Activated CD8-positive, alpha-beta memory T cell treated with anti-CD3 and anti-CD28 coated beads for 48 hours (primary cell): ENCODE data around the gene TMEM158.

Experiments used
- DNase-seq, 3 experiments: peaks; one replicate each; pipeline ENCODE4 v3.0.0-alpha.2; 2020; ENCODE audit warnings: low read depth in 2 of 3, low spot score in 2 of 3

Gene TMEM158

GRCh38 chr3:45226206-45226915 is at the start of gene TMEM158:
TMEM158 (minus strand) TSS chr3:45226287; CDS start chr3:45226027, 260 bp downstream.
- peak; percentile 21 to 58 (median 33) for DNase-seq

DNA sequence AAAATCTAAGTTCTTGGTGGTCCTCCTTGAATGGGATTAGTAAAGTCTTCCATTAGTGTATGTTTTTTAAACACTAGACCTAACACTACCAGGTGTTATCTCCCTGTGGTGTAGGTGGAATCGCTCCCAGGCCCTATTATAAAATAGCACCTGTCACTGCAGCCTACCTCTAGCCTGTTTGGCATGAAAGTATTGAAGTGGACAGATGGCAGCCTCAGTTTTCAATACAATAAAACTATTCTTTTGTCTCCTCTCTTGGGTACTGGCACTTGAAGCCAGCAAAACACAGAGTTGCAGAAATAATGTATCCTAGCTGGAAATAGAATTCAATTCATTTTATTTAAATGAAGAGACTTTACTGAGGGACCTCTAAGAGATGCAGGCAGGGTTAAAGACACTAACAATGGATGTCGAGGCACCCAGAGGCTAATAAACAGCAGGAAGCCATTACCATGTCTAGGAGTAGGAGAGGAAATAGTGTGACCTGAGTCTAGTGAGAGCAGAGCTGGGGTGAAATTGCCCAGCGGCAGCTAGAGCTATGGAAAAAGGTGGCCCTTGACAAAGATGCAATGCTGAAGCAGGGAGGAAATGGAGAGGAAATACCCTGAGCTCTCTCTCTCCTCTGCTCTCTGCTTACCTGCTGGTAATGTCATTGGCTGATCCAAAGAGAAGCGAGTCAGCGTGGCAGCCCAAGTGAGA is 49.1 kb upstream of the TMEM158 start:
- DNase-seq, result no peak

GRCh38 chr3:45273681-45274515 is 47.8 kb upstream of the TMEM158 start:
- no peak for DNase-seq

- no peak for DNase-seq
Measured at GRCh38 chr3:45272828-45273470, 46.9 kb upstream of the TMEM158 start.

DNA sequence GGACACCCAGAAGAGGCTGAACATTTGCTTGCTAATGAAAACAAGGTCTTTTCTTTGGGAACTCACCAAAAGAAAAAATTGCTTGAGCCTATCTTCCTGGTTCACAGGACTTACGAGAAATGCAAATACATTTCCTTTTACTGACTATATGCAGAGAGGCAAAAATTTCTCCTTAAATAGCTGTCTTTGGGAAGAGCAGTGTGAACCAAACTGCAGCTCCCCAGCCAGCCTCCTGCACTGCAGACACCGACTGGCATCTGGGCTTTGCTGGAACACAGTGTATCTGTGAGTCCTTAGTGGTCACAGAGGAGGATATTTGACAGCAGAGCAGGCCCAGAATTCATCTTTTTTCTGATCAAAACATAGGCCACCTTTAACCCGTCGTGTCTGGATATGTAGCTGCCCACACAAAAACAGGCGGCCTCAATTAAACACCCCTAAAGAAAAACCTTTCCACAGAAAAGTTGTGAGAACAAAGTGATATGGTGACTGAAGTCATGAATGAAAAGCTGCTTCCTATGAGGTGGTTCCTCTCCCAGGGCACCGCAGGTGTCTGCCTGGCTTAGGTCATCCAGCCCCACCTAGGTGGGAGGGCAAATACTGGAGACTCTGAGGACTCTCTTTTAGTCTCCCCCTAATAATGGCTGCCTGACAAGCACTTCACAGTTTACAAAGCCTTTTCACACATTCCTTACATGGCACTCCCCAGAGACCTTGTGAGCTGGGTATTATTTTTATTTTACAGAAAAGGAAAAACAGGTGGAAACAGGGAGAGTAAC is 46.1 kb upstream of the TMEM158 start:
- no peak for DNase-seq

DNA sequence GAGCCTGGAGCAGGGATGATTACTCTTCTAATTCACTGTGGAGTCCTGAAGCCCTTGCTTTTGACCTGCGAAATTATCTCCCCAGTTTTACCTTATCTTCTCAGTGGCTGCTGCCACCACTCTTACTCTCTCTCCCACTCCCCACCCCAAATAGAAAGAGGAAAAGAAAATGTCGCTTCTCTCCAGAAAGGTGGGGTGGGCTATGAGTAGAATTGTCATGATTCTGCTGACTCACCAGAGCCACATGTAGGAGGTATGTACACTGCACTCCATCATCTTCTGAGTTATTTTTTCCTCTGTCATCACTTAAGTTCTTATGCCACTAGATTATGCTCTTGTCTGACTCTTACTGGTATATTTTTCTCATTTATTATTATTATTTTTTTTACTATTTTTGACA is 43.9 kb upstream of the TMEM158 start:
- DNase-seq, result no peak

DNA sequence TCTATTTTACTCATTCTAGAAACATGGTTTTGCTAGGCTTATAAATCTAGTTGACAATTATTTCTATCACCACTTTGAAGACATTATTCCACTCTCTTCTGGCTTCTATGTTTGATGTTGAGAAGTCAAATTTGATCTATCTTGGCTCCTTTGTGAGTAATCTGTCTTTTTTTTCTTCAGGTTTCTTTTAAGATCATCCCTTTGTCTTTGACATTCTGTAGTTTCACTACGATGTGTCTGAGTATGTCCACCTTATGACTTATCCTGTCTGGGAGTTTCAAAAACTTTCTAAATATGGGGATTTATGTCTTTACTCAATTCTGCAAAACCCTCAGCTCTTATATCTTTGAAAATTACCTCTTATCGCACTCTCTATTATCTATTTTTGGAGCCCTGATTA is 41.0 kb upstream of the TMEM158 start:
- no peak for DNase-seq

- no peak for DNase-seq
Measured at GRCh38 chr3:45261333-45262110, 35.4 kb upstream of the TMEM158 start.

- DNase-seq, result no peak
Measured at GRCh38 chr3:45259133-45259532, 33.0 kb upstream of the TMEM158 start.

GRCh38 chr3:45258317-45258716 is 32.2 kb upstream of the TMEM158 start:
- no peak for DNase-seq

- DNase-seq, result no peak
Measured at GRCh38 chr3:45253316-45253715, 27.2 kb upstream of the TMEM158 start.

DNA sequence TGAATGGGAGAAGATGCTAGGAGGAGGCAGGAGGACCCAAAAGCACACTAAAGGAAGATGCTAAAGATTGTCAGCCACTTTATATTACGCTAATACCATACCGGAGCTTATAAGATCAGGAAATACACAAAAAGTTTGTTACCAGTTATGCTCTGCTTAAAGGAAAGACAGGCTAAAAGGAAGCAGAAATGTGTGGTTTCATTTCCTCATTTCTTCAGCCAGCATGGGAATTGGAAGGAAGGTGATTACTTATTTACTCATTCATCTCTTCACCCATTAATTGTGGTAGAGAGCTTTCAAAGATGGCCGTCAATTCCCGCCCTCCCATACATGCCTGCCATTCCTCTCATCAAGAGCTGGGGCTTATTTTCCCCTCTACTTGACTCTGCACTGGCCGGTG is 26.7 kb upstream of the TMEM158 start:
- DNase-seq, result no peak

DNA sequence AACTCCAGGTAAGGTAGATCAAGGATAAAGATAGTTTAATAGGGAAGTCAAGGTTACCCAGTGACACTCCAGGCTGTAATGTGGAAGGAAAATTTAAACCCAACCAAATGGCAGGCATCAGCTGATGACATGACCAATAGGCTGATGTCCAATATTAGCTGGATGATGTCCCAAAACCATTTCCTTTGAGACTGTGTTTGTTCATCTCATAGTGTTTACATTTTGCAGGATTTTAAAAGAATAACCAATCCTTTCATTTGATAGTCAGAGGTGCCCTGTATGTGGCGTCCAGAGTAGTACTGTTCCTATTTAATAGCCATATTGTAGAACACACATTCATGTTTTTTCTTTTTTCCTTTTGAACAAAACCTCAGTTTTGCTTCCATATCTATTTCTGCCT is 23.3 kb upstream of the TMEM158 start:
- no peak for DNase-seq

DNA sequence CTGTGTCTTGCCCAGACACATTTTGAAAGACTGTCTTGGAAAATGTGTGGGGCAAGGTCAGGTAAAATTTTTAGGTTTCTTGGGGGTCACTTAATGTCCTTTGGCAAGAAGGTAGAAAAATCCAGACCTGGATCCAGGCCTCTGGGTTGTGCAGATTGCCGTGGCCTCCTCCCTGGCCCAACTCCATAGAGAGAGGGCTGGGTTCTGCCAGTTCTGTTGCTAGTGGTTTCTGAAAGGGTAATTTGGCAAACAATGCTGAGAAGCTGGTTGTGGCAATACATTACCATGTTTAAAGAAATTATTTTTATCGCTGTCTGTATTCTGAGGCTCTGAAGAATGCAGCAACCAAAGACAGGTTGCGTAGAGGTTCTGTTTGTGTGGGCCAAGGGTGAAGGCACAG is 20.2 kb upstream of the TMEM158 start:
- no peak for DNase-seq

DNA sequence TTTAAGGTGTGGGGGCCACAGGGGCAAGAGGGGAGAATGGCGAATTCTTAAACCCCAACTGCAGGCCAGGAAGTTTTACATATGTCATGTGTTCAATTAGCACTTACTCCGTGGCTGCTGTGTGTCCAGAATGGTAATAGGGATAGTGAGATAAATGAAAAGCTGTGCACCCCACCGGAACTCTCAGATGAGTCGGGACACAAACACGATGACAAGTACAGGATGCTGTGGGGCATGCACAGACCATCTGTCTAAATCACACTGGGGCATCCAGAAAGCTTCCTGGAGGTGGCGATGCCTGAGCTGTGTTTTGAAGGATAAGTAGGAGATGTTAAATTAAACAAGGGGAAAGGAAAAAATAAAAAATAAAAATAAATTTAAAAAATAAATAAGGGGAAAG is 18.3 kb upstream of the TMEM158 start:
- no peak for DNase-seq

DNA sequence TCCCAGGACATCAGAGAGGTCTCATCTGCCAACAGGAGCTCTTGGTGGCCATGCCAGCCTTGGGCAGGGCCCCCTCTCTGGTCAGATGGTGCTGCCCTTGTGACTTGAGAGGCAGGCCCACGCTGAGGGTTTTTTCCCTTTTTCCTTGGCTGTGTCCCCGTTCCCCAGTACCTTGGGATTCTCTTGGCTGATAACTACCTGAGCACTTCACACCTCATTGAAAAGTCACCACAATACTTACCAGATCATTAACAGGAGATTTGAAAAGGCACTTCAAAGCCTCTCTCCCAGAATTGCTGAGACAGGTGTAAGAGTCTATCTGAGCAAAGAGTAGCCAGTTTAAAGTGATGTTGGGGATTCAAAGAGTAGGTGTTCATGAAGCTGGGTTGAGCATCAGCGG is 15.1 kb upstream of the TMEM158 start:
- DNase-seq, result no peak

- DNase-seq, result no peak
Measured at GRCh38 chr3:45240292-45240691, 14.2 kb upstream of the TMEM158 start.

DNA sequence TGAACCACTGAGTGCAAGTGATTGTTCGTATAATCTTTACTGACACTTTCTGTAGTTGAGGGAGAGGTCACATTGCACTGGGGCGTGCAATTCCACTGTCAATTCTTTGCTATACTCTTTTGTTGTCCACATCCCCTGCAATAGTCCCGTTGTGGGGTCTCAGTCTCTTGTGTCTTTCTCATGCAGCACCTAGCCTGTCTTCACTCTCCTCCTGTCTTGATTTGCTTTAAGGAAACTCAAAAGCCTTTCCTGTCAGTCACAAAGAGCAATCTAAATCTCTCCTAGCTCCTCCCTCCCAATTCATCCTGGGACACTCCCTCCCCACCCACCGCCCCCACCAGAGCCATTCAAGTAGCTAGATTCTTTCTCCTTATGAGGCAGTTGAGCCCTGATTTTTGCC is 13.2 kb upstream of the TMEM158 start:
- no peak for DNase-seq

GRCh38 chr3:45236964-45237363 is 10.9 kb upstream of the TMEM158 start:
- no peak for DNase-seq

GRCh38 chr3:45235409-45235808 is 9.3 kb upstream of the TMEM158 start:
- DNase-seq, result no peak
